Endothelial cell of umbilical vein (primary cell): ENCODE data around the gene DGKD.

Experiments used
- EZH2 ChIP-seq: IDR thresholded peaks from 2 replicates; pipeline ENCODE4 v1.6.1; 2012; ENCODE audit warnings: borderline replicate concordance, low read depth, mild to moderate bottlenecking, moderate library complexity, low read length, inconsistent platforms; ENCODE audit not compliant: severe bottlenecking
- FOS ChIP-seq: IDR thresholded peaks from 2 replicates; pipeline ENCODE4 v1.6.1; 2011; ENCODE audit warnings: mild to moderate bottlenecking, low read length, moderate library complexity, borderline replicate concordance; ENCODE audit not compliant: insufficient read depth
- JUN ChIP-seq: IDR thresholded peaks from 2 replicates; pipeline ENCODE4 v1.6.1; 2011; ENCODE audit warnings: borderline replicate concordance, low read depth; ENCODE audit not compliant: insufficient read length, insufficient read depth
- MYC ChIP-seq: IDR thresholded peaks from one replicate; pipeline ENCODE4 v1.6.1; 2011; ENCODE audit warnings: mild to moderate bottlenecking, low read depth, low read length
- POLR2A ChIP-seq: IDR thresholded peaks from 2 replicates; pipeline ENCODE4 v1.6.1; 2012; ENCODE audit warnings: low read depth, mild to moderate bottlenecking, control low read depth, low read length
- POLR2AphosphoS5 ChIP-seq: IDR thresholded peaks from 2 replicates; pipeline ENCODE4 v1.6.1; 2012; ENCODE audit warnings: low read depth, mild to moderate bottlenecking, control low read depth, low read length, moderate library complexity; ENCODE audit not compliant: insufficient read depth
- TF ChIP-seq, protein P1 (sequence below), 2 donors: IDR thresholded peaks; 1 replicate in 1 of 2; 2 replicates in 1 of 2; pipeline ENCODE4 v1.5.1; 2011; ENCODE audit warnings: low read length in 2 of 2, mild to moderate bottlenecking in 2 of 2, moderate library complexity in 2 of 2, control low read depth in 1 of 2, inconsistent platforms in 1 of 2, low read depth in 1 of 2; ENCODE audit not compliant: insufficient read depth in 1 of 2; ENCODE audit errors: extremely low read depth in 1 of 2
- TF ChIP-seq, protein P2 (sequence below): IDR thresholded peaks from 2 replicates; pipeline ENCODE4 v1.6.1; 2011; ENCODE audit not compliant: insufficient read depth, insufficient read length

DNA sequence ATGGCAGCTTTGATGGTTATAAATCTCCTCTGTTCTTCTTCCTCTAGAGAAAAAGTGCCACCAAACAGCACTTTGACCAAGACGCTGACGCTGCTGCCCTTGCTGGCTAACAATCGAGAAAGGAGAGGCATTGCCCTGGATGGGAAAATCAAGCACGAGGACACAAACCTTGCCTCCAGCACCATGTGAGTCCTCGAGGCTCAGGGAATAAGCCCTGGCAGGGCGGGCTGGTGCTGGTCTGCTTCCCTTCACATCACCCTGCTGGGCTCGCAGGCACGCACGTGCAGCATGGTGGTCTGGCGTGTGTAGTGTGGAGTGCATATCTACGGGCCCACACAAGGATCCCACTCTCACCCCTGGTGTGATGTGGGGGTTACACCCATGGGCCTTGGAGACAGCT is 19.4 kb upstream of the DGKD start:
- no peak for TF ChIP-seq POLR2AphosphoS5
- TF ChIP-seq, protein P1, sequence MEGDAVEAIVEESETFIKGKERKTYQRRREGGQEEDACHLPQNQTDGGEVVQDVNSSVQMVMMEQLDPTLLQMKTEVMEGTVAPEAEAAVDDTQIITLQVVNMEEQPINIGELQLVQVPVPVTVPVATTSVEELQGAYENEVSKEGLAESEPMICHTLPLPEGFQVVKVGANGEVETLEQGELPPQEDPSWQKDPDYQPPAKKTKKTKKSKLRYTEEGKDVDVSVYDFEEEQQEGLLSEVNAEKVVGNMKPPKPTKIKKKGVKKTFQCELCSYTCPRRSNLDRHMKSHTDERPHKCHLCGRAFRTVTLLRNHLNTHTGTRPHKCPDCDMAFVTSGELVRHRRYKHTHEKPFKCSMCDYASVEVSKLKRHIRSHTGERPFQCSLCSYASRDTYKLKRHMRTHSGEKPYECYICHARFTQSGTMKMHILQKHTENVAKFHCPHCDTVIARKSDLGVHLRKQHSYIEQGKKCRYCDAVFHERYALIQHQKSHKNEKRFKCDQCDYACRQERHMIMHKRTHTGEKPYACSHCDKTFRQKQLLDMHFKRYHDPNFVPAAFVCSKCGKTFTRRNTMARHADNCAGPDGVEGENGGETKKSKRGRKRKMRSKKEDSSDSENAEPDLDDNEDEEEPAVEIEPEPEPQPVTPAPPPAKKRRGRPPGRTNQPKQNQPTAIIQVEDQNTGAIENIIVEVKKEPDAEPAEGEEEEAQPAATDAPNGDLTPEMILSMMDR (IDR thresholded peaks at IDR 0.05; ENCODE audit: extremely low read depth in 1 of 2, insufficient read depth in 1 of 2, low read depth in 1 of 2, low read length in 2 of 2): no peak
- no peak for TF ChIP-seq POLR2A
- no peak for TF ChIP-seq JUN
- TF ChIP-seq FOS: no peak
- TF ChIP-seq MYC: no peak
- no peak for TF ChIP-seq EZH2
- TF ChIP-seq, protein P2, sequence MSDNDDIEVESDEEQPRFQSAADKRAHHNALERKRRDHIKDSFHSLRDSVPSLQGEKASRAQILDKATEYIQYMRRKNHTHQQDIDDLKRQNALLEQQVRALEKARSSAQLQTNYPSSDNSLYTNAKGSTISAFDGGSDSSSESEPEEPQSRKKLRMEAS: no peak
